A549 (cell line): ENCODE measurements around the gene LILRB2.
"Not testable (repeated sequence)": the region's sequence is repeated elsewhere in the genome, so short reads cannot be mapped to it uniquely, and the experiment has no call there.

Experiments
- CTCF ChIP-seq: fragments of >200 bp; sonication (Bioruptor Twin); formaldehyde crosslinking; IDR thresholded peaks from 3 replicates; pipeline ENCODE4 v1.5.1; 2016
- ELK1 ChIP-seq: fragments of 150-350 bp; IDR thresholded peaks from 2 replicates; pipeline ENCODE4 v1.6.1; 2014; ENCODE audit warnings: low read depth, mild to moderate bottlenecking, low read length
- JUN ChIP-seq, 2 experiments: fragments of >200 bp; sonication (Bioruptor Twin); formaldehyde crosslinking; IDR thresholded peaks; 2 replicates in 1 of 2; 3 replicates in 1 of 2; pipeline ENCODE4 v1.6.1; 2016 to 2017
- POLR2A ChIP-seq: IDR thresholded peaks from 2 replicates; pipeline ENCODE4 v1.6.1; 2012; ENCODE audit warnings: mild to moderate bottlenecking, low read length
- RAD21 ChIP-seq, 2 experiments: fragments of >200 bp in 1 of 2; sonication (Bioruptor Twin) in 1 of 2; formaldehyde crosslinking in 1 of 2; IDR thresholded peaks in 1 of 2; conservative IDR thresholded peaks in 1 of 2; 2 replicates in 1 of 2; 3 replicates in 1 of 2; pipeline ENCODE4 v1.6.1; 2012 to 2018; ENCODE audit warnings: inconsistent platforms in 1 of 2
- SMC3 ChIP-seq: fragments of >200 bp; sonication (Bioruptor Twin); formaldehyde crosslinking; IDR thresholded peaks from 3 replicates; pipeline ENCODE4 v1.6.1; 2018; ENCODE audit warnings: inconsistent platforms

GRCh38 chr19:54243809-54244208 is 37.1 kb downstream of the LILRB2 start:
- not testable (repeated sequence) for TF ChIP-seq CTCF; SMC3; JUN (IDR thresholded peaks at IDR 0.05); POLR2A; RAD21 (conservative IDR thresholded peaks at IDR 0.05 in 1 of 2, IDR thresholded peaks at IDR 0.05 in 1 of 2); ELK1
